ENCODE measurements around the gene RASL11B.

- TF ChIP-seq CTCF (IDR thresholded peaks at IDR 0.05) = no peak
- no peak for TF ChIP-seq EP300 (IDR thresholded peaks at IDR 0.05)
Observed at GRCh38 chr4:52841682-52842456, 20.2 kb upstream of the RASL11B start.

All from suprapubic skin (tissue), 3 donors.